Measurements from ENCODE around the gene GLRA1.
A peak's percentile ranks its signal among the peaks of the same experiment; 100 is the strongest.

GRCh38 chr5:151775025-151775606 lies 149.5 kb downstream of the GLRA1 start:
- TF ChIP-seq BHLHE40 (IDR thresholded peaks at IDR 0.05; ENCODE audit: borderline replicate concordance) = no peak
- TF ChIP-seq NFRKB (IDR thresholded peaks at IDR 0.05) = no peak
- no peak for TF ChIP-seq FOXM1 (IDR thresholded peaks at IDR 0.05; ENCODE audit: borderline replicate concordance)
- no peak for TF ChIP-seq L3MBTL2 (conservative IDR thresholded peaks at IDR 0.05)
- TF ChIP-seq TARDBP (IDR thresholded peaks at IDR 0.05) = no peak
- TF ChIP-seq LEF1 (IDR thresholded peaks at IDR 0.05; ENCODE audit: borderline replicate concordance) = no peak
- TF ChIP-seq FOXK2 (IDR thresholded peaks at IDR 0.05) = no peak
- no peak for TF ChIP-seq FOXA1 (IDR thresholded peaks at IDR 0.05)
- peak; percentile 51; the same call in 1 of the 2 replicates for TF ChIP-seq PKNOX1 (IDR thresholded peaks at IDR 0.05)
- TF ChIP-seq HDGF (IDR thresholded peaks at IDR 0.05; ENCODE audit: borderline replicate concordance) = no peak
- TF ChIP-seq CTBP1 (IDR thresholded peaks at IDR 0.05; ENCODE audit: borderline replicate concordance) = no peak
- no peak for TF ChIP-seq SUZ12 (IDR thresholded peaks at IDR 0.05)

All from HEK293T (cell line).